ENCODE measurements around the gene ELL.

DNA sequence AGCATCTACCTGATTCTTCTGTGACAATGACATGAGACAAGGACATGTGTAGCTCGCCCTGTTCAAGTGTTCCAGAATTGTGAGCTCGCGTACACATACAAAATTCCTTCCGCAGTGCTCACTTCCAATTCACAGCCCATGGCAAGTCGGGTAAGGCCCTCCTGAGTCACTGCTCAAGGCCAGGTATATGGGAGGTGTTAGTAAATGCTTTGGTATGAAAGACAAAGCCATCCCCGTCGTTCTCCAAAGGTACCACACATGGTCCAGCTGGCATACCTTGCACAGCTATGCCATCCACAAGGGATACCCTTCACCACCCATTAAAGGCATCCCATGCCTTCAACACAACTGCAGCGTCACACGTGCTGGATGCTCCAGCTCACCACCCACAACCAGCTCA is 4.4 kb upstream of the ELL start:
- TF ChIP-seq, protein P1, sequence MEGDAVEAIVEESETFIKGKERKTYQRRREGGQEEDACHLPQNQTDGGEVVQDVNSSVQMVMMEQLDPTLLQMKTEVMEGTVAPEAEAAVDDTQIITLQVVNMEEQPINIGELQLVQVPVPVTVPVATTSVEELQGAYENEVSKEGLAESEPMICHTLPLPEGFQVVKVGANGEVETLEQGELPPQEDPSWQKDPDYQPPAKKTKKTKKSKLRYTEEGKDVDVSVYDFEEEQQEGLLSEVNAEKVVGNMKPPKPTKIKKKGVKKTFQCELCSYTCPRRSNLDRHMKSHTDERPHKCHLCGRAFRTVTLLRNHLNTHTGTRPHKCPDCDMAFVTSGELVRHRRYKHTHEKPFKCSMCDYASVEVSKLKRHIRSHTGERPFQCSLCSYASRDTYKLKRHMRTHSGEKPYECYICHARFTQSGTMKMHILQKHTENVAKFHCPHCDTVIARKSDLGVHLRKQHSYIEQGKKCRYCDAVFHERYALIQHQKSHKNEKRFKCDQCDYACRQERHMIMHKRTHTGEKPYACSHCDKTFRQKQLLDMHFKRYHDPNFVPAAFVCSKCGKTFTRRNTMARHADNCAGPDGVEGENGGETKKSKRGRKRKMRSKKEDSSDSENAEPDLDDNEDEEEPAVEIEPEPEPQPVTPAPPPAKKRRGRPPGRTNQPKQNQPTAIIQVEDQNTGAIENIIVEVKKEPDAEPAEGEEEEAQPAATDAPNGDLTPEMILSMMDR (IDR thresholded peaks at IDR 0.05), result no peak
- TF ChIP-seq POLR2A (IDR thresholded peaks at IDR 0.05), result no peak
